HL-60 (cell line): ENCODE measurements around the gene CD40.

ENCODE experiments used
- GABPA ChIP-seq: IDR thresholded peaks from 2 replicates; pipeline ENCODE4 v1.6.1; 2012; ENCODE audit warnings: low read depth
- POLR2AphosphoS5 ChIP-seq: IDR thresholded peaks from 2 replicates; pipeline ENCODE4 v1.6.1; 2012; ENCODE audit warnings: low read depth
- TF ChIP-seq, protein P1 (sequence below): IDR thresholded peaks from one replicate; pipeline ENCODE4 v1.5.1; 2011; ENCODE audit warnings: low read length, control low read depth, inconsistent platforms; ENCODE audit not compliant: insufficient read depth

DNA sequence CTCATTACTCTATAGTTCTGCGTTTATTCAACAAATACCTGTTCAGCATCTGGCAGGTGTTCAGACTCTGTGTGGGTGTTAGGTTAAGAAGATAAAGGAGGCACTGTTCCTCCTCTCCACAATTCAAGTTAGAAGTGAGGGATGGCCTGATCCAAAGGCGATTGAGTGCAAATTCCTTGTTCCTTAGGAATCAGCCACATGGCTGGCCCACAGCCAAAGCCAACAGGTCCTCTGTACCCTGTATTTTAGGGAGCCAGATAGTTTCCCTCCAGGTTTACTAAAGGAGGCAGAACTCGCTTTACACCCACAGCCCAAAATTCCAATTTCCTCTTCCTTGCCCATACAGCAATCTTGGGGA, 5.0 kb upstream of the CD40 start:
- TF ChIP-seq, protein P1, sequence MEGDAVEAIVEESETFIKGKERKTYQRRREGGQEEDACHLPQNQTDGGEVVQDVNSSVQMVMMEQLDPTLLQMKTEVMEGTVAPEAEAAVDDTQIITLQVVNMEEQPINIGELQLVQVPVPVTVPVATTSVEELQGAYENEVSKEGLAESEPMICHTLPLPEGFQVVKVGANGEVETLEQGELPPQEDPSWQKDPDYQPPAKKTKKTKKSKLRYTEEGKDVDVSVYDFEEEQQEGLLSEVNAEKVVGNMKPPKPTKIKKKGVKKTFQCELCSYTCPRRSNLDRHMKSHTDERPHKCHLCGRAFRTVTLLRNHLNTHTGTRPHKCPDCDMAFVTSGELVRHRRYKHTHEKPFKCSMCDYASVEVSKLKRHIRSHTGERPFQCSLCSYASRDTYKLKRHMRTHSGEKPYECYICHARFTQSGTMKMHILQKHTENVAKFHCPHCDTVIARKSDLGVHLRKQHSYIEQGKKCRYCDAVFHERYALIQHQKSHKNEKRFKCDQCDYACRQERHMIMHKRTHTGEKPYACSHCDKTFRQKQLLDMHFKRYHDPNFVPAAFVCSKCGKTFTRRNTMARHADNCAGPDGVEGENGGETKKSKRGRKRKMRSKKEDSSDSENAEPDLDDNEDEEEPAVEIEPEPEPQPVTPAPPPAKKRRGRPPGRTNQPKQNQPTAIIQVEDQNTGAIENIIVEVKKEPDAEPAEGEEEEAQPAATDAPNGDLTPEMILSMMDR: no peak
- TF ChIP-seq GABPA (no peak), POLR2AphosphoS5 (no peak)
